A549 (cell line): Measurements from ENCODE around the gene EP400. TPM values are rescaled to one million over a fixed set of nuclear protein-coding genes. Genes with fewer than 3 reads are reported as not detected.

Experiments
- ATAC-seq, 2 experiments: fragments of 200-7000 bp in 1 of 2; fragments of >200 bp in 1 of 2; cut with Nextera tagmentation in 1 of 2; cut with Tn5 transposase in 1 of 2; 3 replicates each; pipeline versions ENCODE4 v1.8.0 to v1.9.1; 2018 to 2020; ENCODE audit warnings: mild to moderate bottlenecking in 1 of 2, moderate library complexity in 1 of 2
- CTCF ChIA-PET: fragments of 300-600 bp; sonication (Branson Sonifier 250); formaldehyde crosslinking; extraction: SDS; loops from one replicate; lab custom pipeline; 2021; ENCODE audit warnings: antibody characterized with exemption, inconsistent platforms; lab: Yijun Ruan, JAX
- POLR2A ChIA-PET: fragments of 350-600 bp; formaldehyde crosslinking; extraction: SDS; loops from one replicate; lab custom pipeline; 2021; ENCODE audit warnings: antibody characterized with exemption, inconsistent platforms; lab: Yijun Ruan, JAX
- DNase-seq, 2 experiments: peaks; one replicate each; pipeline versions ENCODE4 v3.0.0 to v3.0.0-alpha.2; 2011 to 2016; ENCODE audit warnings: low read depth in 1 of 2, low spot score in 1 of 2
- FAIRE-seq: peaks from 2 replicates; lab custom pipeline; 2011; peaks lifted over from hg19 to GRCh38; lab: Jason Lieb, UNC
- H3K27ac ChIP-seq, 2 experiments: fragments of >200 bp; sonication (Bioruptor Twin); formaldehyde crosslinking; 3 replicates each; pipeline ENCODE4 v1.5.1; 2016 to 2017
- H3K4me1 ChIP-seq: fragments of >200 bp; sonication (Bioruptor Twin); formaldehyde crosslinking; 3 replicates; pipeline ENCODE4 v1.6.1; 2016
- H3K4me2 ChIP-seq: fragments of >200 bp; sonication (Bioruptor Twin); formaldehyde crosslinking; 3 replicates; pipeline ENCODE4 v1.6.1; 2016
- H3K4me3 ChIP-seq: fragments of >200 bp; sonication (Bioruptor Twin); formaldehyde crosslinking; 3 replicates; pipeline ENCODE4 v1.5.1; 2016
- H3K9me3 ChIP-seq: fragments of >200 bp; sonication (Bioruptor Twin); formaldehyde crosslinking; 3 replicates; pipeline ENCODE4 v1.6.1; 2016
- CBX2 ChIP-seq: fragments of 200-600 bp; sonication (generic); IDR thresholded peaks from 2 replicates; pipeline ENCODE4 v1.6.1; 2016; ENCODE audit warnings: low read depth, mild to moderate bottlenecking, borderline replicate concordance
- CEBPB ChIP-seq, 2 experiments: fragments of >200 bp in 1 of 2; sonication (Bioruptor Twin) in 1 of 2; formaldehyde crosslinking in 1 of 2; IDR thresholded peaks; 2 replicates each; pipeline ENCODE4 v1.6.1; 2012 to 2016
- CHD4 ChIP-seq: fragments of 200-600 bp; sonication (generic); IDR thresholded peaks from 2 replicates; pipeline ENCODE4 v1.6.1; 2016; ENCODE audit warnings: antibody characterized with exemption, mild to moderate bottlenecking, borderline replicate concordance
- EHF ChIP-seq: fragments of 250-450 bp; sonication (Bioruptor Pico); IDR thresholded peaks from 2 replicates; pipeline ENCODE4 v1.5.0; 2020; ENCODE audit warnings: mild to moderate bottlenecking
- EHMT2 ChIP-seq: fragments of 200-600 bp; sonication (generic); IDR thresholded peaks from 2 replicates; pipeline ENCODE4 v1.6.1; 2016; ENCODE audit warnings: antibody characterized with exemption, low read depth, mild to moderate bottlenecking, moderate library complexity
- EP300 ChIP-seq, 2 experiments: fragments of >200 bp; sonication (Bioruptor Twin); formaldehyde crosslinking; IDR thresholded peaks; 2 replicates in 1 of 2; 3 replicates in 1 of 2; pipeline ENCODE4 v1.6.1; 2016 to 2017
- FOSB ChIP-seq: fragments of 250-450 bp; sonication (Bioruptor Pico); IDR thresholded peaks from 2 replicates; pipeline ENCODE4 v1.5.0; 2020; ENCODE audit warnings: mild to moderate bottlenecking, moderate library complexity
- FOXS1 ChIP-seq: fragments of 250-450 bp; sonication (Bioruptor Pico); IDR thresholded peaks from 2 replicates; pipeline ENCODE4 v1.5.0; 2020; ENCODE audit warnings: mild to moderate bottlenecking, moderate library complexity
- GATA3 ChIP-seq: IDR thresholded peaks from 2 replicates; pipeline ENCODE4 v1.6.1; 2012; ENCODE audit warnings: borderline replicate concordance
- HDAC2 ChIP-seq: fragments of 200-600 bp; sonication (generic); IDR thresholded peaks from 2 replicates; pipeline ENCODE4 v1.6.1; 2016
- HOXA7 ChIP-seq: fragments of 250-450 bp; sonication (Bioruptor Pico); IDR thresholded peaks from 2 replicates; pipeline ENCODE4 v1.5.0; 2020; ENCODE audit warnings: mild to moderate bottlenecking, moderate library complexity
- HOXB13 ChIP-seq: fragments of 250-450 bp; sonication (Bioruptor Pico); IDR thresholded peaks from 2 replicates; pipeline ENCODE4 v1.5.0; 2020; ENCODE audit warnings: low read depth, mild to moderate bottlenecking, moderate library complexity
- JUN ChIP-seq, 2 experiments: fragments of >200 bp; sonication (Bioruptor Twin); formaldehyde crosslinking; IDR thresholded peaks; 2 replicates in 1 of 2; 3 replicates in 1 of 2; pipeline ENCODE4 v1.6.1; 2016 to 2017
- KDM5A ChIP-seq: fragments of 200-600 bp; sonication (generic); IDR thresholded peaks from 2 replicates; pipeline ENCODE4 v1.6.1; 2016; ENCODE audit warnings: antibody characterized with exemption, mild to moderate bottlenecking
- MAFK ChIP-seq: fragments of 450-650 bp; IDR thresholded peaks from 2 replicates; pipeline ENCODE4 v1.6.1; 2014; ENCODE audit not compliant: partially characterized antibody
- MAZ ChIP-seq: fragments of 150-350 bp; IDR thresholded peaks from 2 replicates; pipeline ENCODE4 v1.6.1; 2014; ENCODE audit warnings: antibody characterized with exemption, low read depth, low read length, borderline replicate concordance
- MYC ChIP-seq: IDR thresholded peaks from 2 replicates; pipeline ENCODE4 v1.6.1; 2012; ENCODE audit warnings: mild to moderate bottlenecking, inconsistent platforms, low read length, improper control_type of control experiment, borderline replicate concordance
- NPAS2 ChIP-seq: fragments of 250-450 bp; sonication (Bioruptor Pico); IDR thresholded peaks from 2 replicates; pipeline ENCODE4 v1.8.0; 2022; ENCODE audit warnings: mild to moderate bottlenecking, moderate library complexity, borderline replicate concordance
- RAD21 ChIP-seq, 2 experiments: fragments of >200 bp in 1 of 2; sonication (Bioruptor Twin) in 1 of 2; formaldehyde crosslinking in 1 of 2; IDR thresholded peaks in 1 of 2; conservative IDR thresholded peaks in 1 of 2; 2 replicates in 1 of 2; 3 replicates in 1 of 2; pipeline ENCODE4 v1.6.1; 2012 to 2018; ENCODE audit warnings: inconsistent platforms in 1 of 2
- RCOR1 ChIP-seq: fragments of 150-350 bp; IDR thresholded peaks from 2 replicates; pipeline ENCODE4 v1.6.1; 2014; ENCODE audit warnings: antibody characterized with exemption, low read length, low read depth
- RNF2 ChIP-seq: fragments of 200-600 bp; sonication (generic); IDR thresholded peaks from 2 replicates; pipeline ENCODE4 v1.6.1; 2016; ENCODE audit warnings: low read depth, mild to moderate bottlenecking, antibody characterized with exemption, moderate library complexity, borderline replicate concordance
- SMC3 ChIP-seq: fragments of >200 bp; sonication (Bioruptor Twin); formaldehyde crosslinking; IDR thresholded peaks from 3 replicates; pipeline ENCODE4 v1.6.1; 2018; ENCODE audit warnings: inconsistent platforms
- SREBF2 ChIP-seq: fragments of 450-650 bp; IDR thresholded peaks from 2 replicates; pipeline ENCODE4 v1.6.1; 2014; ENCODE audit warnings: mild to moderate bottlenecking, moderate library complexity
- TFCP2L1 ChIP-seq: fragments of 250-450 bp; sonication (Bioruptor Pico); IDR thresholded peaks from 2 replicates; pipeline ENCODE4 v1.5.0; 2021; ENCODE audit warnings: mild to moderate bottlenecking
- TP53 ChIP-seq: fragments of 250-450 bp; sonication (Bioruptor Pico); IDR thresholded peaks from 2 replicates; pipeline ENCODE4 v1.5.0; 2021; ENCODE audit warnings: mild to moderate bottlenecking, moderate library complexity
- WGBS: methylation state at CpG from one replicate; pipeline ENCODE4 v1.1.6; 2017; ENCODE audit errors: missing lambda C conversion rate; 5-methylcytosine and 5-hydroxymethylcytosine counted together
- polyA plus RNA-seq, 4 experiments: library from polyadenylated mRNA; depleted of rRNA in 3 of 4; stranded (reverse); fragments of >200 nt; fragmentation: RNase III in 1 of 4; extraction: RNeasy Plus Mini Kit Qiagen cat#74134 plus additional on column Dnase treatment in 1 of 4; gene quantifications; 2 replicates in 3 of 4; 3 replicates in 1 of 4; pipeline ENCODE4 v1.2.3, GENCODE V29; 2011 to 2017
- TF ChIP-seq, protein P1 (sequence below): IDR thresholded peaks from 2 replicates; pipeline ENCODE4 v1.6.1; 2012
- TF ChIP-seq, protein P2 (sequence below): fragments of 200-600 bp; sonication (generic); IDR thresholded peaks from 2 replicates; pipeline ENCODE4 v1.6.1; 2016; ENCODE audit warnings: antibody characterized with exemption, mild to moderate bottlenecking, moderate library complexity
- TF ChIP-seq, protein P3 (sequence below): IDR thresholded peaks from 2 replicates; pipeline ENCODE4 v1.6.1; 2012; ENCODE audit warnings: low read depth, borderline replicate concordance
- TF ChIP-seq, protein P4 (sequence below): fragments of 250-450 bp; sonication (Bioruptor Pico); IDR thresholded peaks from 2 replicates; pipeline ENCODE4 v1.5.0; 2021; ENCODE audit warnings: mild to moderate bottlenecking, moderate library complexity, borderline replicate concordance

EP400 gene
- polyA plus RNA-seq, 2 of the 4 experiments (the other 2 are of a cell fraction), result 9.7 to 15.2 TPM

DNA sequence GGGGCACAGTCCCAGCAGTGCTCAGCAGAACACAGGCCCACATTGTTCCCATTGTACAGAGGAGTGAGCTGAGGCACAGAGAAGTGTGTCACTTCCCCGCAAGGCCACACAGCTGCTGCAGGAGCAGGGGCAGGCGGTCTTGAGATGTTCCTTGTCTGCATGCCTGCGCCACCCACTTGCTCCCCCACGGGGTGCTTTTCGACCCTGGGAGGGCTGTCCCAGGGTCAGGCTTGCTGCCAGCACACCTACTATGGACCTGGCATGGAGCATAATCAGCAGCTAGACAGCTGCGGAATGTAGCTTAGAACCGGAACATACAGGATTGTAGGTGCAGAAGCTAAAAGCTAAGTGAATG is 7.8 kb upstream of the EP400 start:
- TF ChIP-seq EHF (CRISPR knock-in tag) (no peak), RCOR1 (no peak), HOXB13 (CRISPR knock-in tag) (no peak)
- TF ChIP-seq, protein P1, sequence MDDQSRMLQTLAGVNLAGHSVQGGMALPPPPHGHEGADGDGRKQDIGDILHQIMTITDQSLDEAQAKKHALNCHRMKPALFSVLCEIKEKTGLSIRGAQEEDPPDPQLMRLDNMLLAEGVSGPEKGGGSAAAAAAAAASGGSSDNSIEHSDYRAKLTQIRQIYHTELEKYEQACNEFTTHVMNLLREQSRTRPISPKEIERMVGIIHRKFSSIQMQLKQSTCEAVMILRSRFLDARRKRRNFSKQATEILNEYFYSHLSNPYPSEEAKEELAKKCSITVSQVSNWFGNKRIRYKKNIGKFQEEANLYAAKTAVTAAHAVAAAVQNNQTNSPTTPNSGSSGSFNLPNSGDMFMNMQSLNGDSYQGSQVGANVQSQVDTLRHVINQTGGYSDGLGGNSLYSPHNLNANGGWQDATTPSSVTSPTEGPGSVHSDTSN, result no peak
- TF ChIP-seq, protein P2, sequence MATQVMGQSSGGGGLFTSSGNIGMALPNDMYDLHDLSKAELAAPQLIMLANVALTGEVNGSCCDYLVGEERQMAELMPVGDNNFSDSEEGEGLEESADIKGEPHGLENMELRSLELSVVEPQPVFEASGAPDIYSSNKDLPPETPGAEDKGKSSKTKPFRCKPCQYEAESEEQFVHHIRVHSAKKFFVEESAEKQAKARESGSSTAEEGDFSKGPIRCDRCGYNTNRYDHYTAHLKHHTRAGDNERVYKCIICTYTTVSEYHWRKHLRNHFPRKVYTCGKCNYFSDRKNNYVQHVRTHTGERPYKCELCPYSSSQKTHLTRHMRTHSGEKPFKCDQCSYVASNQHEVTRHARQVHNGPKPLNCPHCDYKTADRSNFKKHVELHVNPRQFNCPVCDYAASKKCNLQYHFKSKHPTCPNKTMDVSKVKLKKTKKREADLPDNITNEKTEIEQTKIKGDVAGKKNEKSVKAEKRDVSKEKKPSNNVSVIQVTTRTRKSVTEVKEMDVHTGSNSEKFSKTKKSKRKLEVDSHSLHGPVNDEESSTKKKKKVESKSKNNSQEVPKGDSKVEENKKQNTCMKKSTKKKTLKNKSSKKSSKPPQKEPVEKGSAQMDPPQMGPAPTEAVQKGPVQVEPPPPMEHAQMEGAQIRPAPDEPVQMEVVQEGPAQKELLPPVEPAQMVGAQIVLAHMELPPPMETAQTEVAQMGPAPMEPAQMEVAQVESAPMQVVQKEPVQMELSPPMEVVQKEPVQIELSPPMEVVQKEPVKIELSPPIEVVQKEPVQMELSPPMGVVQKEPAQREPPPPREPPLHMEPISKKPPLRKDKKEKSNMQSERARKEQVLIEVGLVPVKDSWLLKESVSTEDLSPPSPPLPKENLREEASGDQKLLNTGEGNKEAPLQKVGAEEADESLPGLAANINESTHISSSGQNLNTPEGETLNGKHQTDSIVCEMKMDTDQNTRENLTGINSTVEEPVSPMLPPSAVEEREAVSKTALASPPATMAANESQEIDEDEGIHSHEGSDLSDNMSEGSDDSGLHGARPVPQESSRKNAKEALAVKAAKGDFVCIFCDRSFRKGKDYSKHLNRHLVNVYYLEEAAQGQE, result no peak
- TF ChIP-seq, protein P3, sequence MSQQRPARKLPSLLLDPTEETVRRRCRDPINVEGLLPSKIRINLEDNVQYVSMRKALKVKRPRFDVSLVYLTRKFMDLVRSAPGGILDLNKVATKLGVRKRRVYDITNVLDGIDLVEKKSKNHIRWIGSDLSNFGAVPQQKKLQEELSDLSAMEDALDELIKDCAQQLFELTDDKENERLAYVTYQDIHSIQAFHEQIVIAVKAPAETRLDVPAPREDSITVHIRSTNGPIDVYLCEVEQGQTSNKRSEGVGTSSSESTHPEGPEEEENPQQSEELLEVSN, result no peak

DNA sequence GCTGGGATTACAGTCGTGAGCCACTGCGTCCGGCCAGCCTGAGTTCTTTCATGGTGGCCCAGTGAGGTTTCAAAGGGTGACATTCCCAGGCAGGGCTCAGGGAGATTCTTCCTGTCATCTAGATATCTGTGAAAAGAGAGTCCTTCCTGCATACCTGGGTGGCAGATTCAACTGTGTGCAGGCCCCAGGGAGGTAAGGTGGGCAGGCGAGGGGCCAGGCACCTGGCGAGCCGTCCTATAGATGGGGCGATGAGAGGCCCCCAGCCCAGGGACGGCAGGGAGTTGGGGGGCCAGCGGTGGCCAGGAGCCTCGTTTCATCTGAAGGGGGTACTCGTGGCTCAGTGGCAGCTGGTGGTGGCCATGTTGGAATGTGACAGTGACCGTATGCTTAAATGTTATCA is 7.1 kb upstream of the EP400 start:
- H3K9me3 ChIP-seq, result no peaks in the 10 kb centered on the region
- FAIRE-seq, result no peak
- CTCF ChIA-PET, result no interaction called here

More for the DNA sequence above, 7.8 kb upstream of the EP400 start:
- CTCF ChIA-PET, result no interaction called here
- Histone ChIP-seq H3K4me3 (no peak overlapping the region), H3K4me1 (no peaks in the 10 kb centered on the region), H3K9me3 (no peaks in the 10 kb centered on the region), H3K27ac (no peak overlapping the region), H3K4me2 (no peak overlapping the region)
- FAIRE-seq (no peak), ATAC-seq (no peak), DNase-seq (no peak)
- POLR2A ChIA-PET, result interaction anchor here (0.5 to 0.9 kb wide), 2 partner anchors 13 kb away, joined by 3 read pairs; partner anchors contain the start of gene PUS1
- 91% methylated on average over 7 of the region's 7 CpGs for WGBS

DNA sequence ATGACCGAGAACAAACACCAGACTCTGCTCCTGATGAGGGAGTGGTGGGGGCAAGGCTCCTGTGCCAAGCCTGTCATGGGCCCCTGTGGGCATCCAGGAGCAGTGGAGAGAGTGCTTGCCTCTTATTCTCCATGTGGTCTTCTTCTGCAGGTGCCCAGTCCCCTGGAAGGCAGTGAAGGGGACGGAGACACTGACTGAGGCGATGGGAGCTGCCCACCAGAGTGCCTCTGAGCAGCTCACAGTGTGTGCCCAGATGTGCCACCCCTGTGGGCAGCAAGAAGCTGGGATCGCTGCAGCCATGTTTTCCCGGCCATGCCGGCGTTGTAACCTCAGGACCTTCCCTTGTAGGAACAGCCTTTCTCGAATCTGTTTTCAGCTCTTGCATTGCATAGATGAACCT is 6.4 kb upstream of the EP400 start:
- FAIRE-seq, result no peak

More for the DNA sequence above, 7.1 kb upstream of the EP400 start:
- Histone ChIP-seq H3K4me3 (no peak overlapping the region), H3K27ac (no peak overlapping the region), H3K4me2 (no peak overlapping the region), H3K4me1 (no peaks in the 10 kb centered on the region)
- WGBS, result 97% methylated on average over 12 of the region's 12 CpGs
- no peak for TF ChIP-seq JUN (IDR thresholded peaks at IDR 0.05)
- TF ChIP-seq SREBF2, result no peak
- no peak for TF ChIP-seq FOXS1
- TF ChIP-seq CHD4, result no peak
- no peak for TF ChIP-seq HOXA7
- TF ChIP-seq RAD21 (conservative IDR thresholded peaks at IDR 0.05 in 1 of 2, IDR thresholded peaks at IDR 0.05 in 1 of 2), result no peak
- no peak for TF ChIP-seq GATA3
- TF ChIP-seq CBX2, result no peak
- TF ChIP-seq HOXB13 (CRISPR knock-in tag), result no peak
- TF ChIP-seq RNF2, result no peak
- TF ChIP-seq, protein P4, sequence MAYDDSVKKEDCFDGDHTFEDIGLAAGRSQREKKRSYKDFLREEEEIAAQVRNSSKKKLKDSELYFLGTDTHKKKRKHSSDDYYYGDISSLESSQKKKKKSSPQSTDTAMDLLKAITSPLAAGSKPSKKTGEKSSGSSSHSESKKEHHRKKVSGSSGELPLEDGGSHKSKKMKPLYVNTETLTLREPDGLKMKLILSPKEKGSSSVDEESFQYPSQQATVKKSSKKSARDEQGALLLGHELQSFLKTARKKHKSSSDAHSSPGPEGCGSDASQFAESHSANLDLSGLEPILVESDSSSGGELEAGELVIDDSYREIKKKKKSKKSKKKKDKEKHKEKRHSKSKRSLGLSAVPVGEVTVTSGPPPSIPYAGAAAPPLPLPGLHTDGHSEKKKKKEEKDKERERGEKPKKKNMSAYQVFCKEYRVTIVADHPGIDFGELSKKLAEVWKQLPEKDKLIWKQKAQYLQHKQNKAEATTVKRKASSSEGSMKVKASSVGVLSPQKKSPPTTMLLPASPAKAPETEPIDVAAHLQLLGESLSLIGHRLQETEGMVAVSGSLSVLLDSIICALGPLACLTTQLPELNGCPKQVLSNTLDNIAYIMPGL (CRISPR knock-in tag), result no peak
- no peak for TF ChIP-seq TP53
- no peak for TF ChIP-seq TFCP2L1 (CRISPR knock-in tag)
- TF ChIP-seq MAZ, result no peak
- TF ChIP-seq MYC, result no peak
- TF ChIP-seq CEBPB (IDR thresholded peaks at IDR 0.05), result no peak
- TF ChIP-seq NPAS2 (CRISPR knock-in tag), result no peak
- TF ChIP-seq EP300 (IDR thresholded peaks at IDR 0.05), result no peak
- TF ChIP-seq MAFK, result no peak
- ATAC-seq (no peak), DNase-seq (no peak)
- POLR2A ChIA-PET, result no interaction called here

More for the DNA sequence above, 6.4 kb upstream of the EP400 start:
- Histone ChIP-seq H3K4me3 (no peak overlapping the region), H3K9me3 (no peaks in the 10 kb centered on the region), H3K4me2 (no peak overlapping the region), H3K4me1 (no peaks in the 10 kb centered on the region), H3K27ac (no peak overlapping the region)
- ChIA-PET CTCF (interaction anchor here (1.5 kb wide), 1 partner anchor 9 kb away, joined by 4 read pairs; no protein-coding TSS in a partner anchor), POLR2A (no interaction called here)
- TF ChIP-seq EHMT2 (no peak), SREBF2 (no peak), SMC3 (no peak), FOSB (CRISPR knock-in tag) (no peak), CHD4 (no peak), HOXB13 (CRISPR knock-in tag) (no peak), CBX2 (no peak), HDAC2 (no peak), KDM5A (no peak)
- WGBS, result 98% methylated on average over 8 of the region's 8 CpGs
- ATAC-seq (no peak), DNase-seq (no peak)
